Liver (tissue), 9 donors: Measurements from ENCODE around the gene ZNF678. TPM values are rescaled to one million over a fixed set of nuclear protein-coding genes. Genes with fewer than 3 reads are reported as not detected.
"Not testable (repeated sequence)": the region's sequence is repeated elsewhere in the genome, so short reads cannot be mapped to it uniquely, and the experiment has no call there.

Experiments used
- DNase-seq: peaks from one replicate; pipeline ENCODE4 v3.0.0-alpha.2; 2017; ENCODE audit warnings: low spot score
- H3K27ac ChIP-seq, 2 donors: one replicate each; pipeline ENCODE4 v1.7.0; 2013; ENCODE audit warnings: inconsistent platforms in 2 of 2, low read length in 2 of 2, control low read depth in 1 of 2, low read depth in 1 of 2, mild to moderate bottlenecking in 1 of 2
- H3K27me3 ChIP-seq, 4 donors: one replicate each; pipeline versions ENCODE4 v1.6.1 to v1.7.0; 2013; ENCODE audit warnings: low read length in 3 of 4, inconsistent platforms in 1 of 4, mild to moderate bottlenecking in 1 of 4, moderate library complexity in 1 of 4; ENCODE audit not compliant: control insufficient read depth in 4 of 4, insufficient read depth in 4 of 4
- H3K36me3 ChIP-seq, 4 donors: one replicate each; pipeline versions ENCODE4 v1.6.1 to v1.7.0; 2013; ENCODE audit warnings: low read length in 3 of 4, mild to moderate bottlenecking in 3 of 4, low read depth in 1 of 4, moderate library complexity in 1 of 4; ENCODE audit not compliant: control insufficient read depth in 4 of 4, insufficient read depth in 3 of 4
- H3K4me1 ChIP-seq, 4 donors: one replicate each; pipeline versions ENCODE4 v1.6.1 to v1.7.0; 2013; ENCODE audit warnings: low read length in 3 of 4, mild to moderate bottlenecking in 3 of 4, moderate library complexity in 1 of 4; ENCODE audit not compliant: control insufficient read depth in 4 of 4, insufficient read depth in 4 of 4
- H3K4me3 ChIP-seq, 3 donors: one replicate each; pipeline versions ENCODE4 v1.6.1 to v1.7.0; 2013; ENCODE audit warnings: low read length in 3 of 3, control low read depth in 1 of 3, low read depth in 1 of 3, mild to moderate bottlenecking in 1 of 3
- H3K9ac ChIP-seq, 2 donors: one replicate each; pipeline ENCODE4 v1.7.0; 2013; ENCODE audit warnings: low read length in 2 of 2, mild to moderate bottlenecking in 2 of 2, moderate library complexity in 2 of 2, control low read depth in 1 of 2, low read depth in 1 of 2
- H3K9me3 ChIP-seq, 4 donors: one replicate each; pipeline versions ENCODE4 v1.6.1 to v1.7.0; 2013; ENCODE audit warnings: low read length in 3 of 4; ENCODE audit not compliant: control insufficient read depth in 4 of 4
- ATF3 ChIP-seq: IDR thresholded peaks from 2 replicates; pipeline ENCODE4 v1.6.1; 2016; ENCODE audit warnings: antibody characterized with exemption
- EGR1 ChIP-seq, 2 donors: IDR thresholded peaks; 2 replicates each; pipeline ENCODE4 v1.6.1; 2016 to 2018; ENCODE audit warnings: antibody characterized with exemption in 2 of 2, low read depth in 2 of 2
- FOXA1 ChIP-seq: IDR thresholded peaks from 2 replicates; pipeline ENCODE4 v1.6.1; 2016; ENCODE audit warnings: antibody characterized with exemption
- FOXA2 ChIP-seq: IDR thresholded peaks from 2 replicates; pipeline ENCODE4 v1.6.1; 2016; ENCODE audit warnings: antibody characterized with exemption
- GABPA ChIP-seq, 2 donors: IDR thresholded peaks in 1 of 2; conservative IDR thresholded peaks in 1 of 2; 2 replicates each; pipeline ENCODE4 v1.6.1; 2016; ENCODE audit warnings: antibody characterized with exemption in 2 of 2, mild to moderate bottlenecking in 1 of 2, moderate library complexity in 1 of 2
- HNF4A ChIP-seq, 2 donors: conservative IDR thresholded peaks; 2 replicates each; pipeline ENCODE4 v1.6.1; 2016; ENCODE audit warnings: antibody characterized with exemption in 2 of 2, mild to moderate bottlenecking in 2 of 2
- HNF4G ChIP-seq: IDR thresholded peaks from 2 replicates; pipeline ENCODE4 v1.6.1; 2016; ENCODE audit warnings: antibody characterized with exemption
- MAX ChIP-seq: IDR thresholded peaks from 2 replicates; pipeline ENCODE4 v1.6.1; 2016; ENCODE audit warnings: antibody characterized with exemption
- NR2F2 ChIP-seq: IDR thresholded peaks from 2 replicates; pipeline ENCODE4 v1.6.1; 2016; ENCODE audit warnings: antibody characterized with exemption
- RAD21 ChIP-seq, 2 donors: IDR thresholded peaks; 2 replicates each; pipeline ENCODE4 v1.6.1; 2016; ENCODE audit warnings: antibody characterized with exemption in 2 of 2, mild to moderate bottlenecking in 2 of 2
- REST ChIP-seq: IDR thresholded peaks from 2 replicates; pipeline ENCODE4 v1.6.1; 2016; ENCODE audit warnings: antibody characterized with exemption, mild to moderate bottlenecking
- RXRA ChIP-seq, 2 donors: IDR thresholded peaks; 2 replicates each; pipeline ENCODE4 v1.6.1; 2017 to 2018; ENCODE audit warnings: antibody characterized with exemption in 2 of 2, mild to moderate bottlenecking in 1 of 2
- SP1 ChIP-seq: IDR thresholded peaks from 2 replicates; pipeline ENCODE4 v1.6.1; 2018; ENCODE audit warnings: antibody characterized with exemption, mild to moderate bottlenecking
- TAF1 ChIP-seq: conservative IDR thresholded peaks from 2 replicates; pipeline ENCODE4 v1.6.1; 2016; ENCODE audit warnings: antibody characterized with exemption, mild to moderate bottlenecking
- YY1 ChIP-seq: IDR thresholded peaks from 2 replicates; pipeline ENCODE4 v1.6.1; 2016; ENCODE audit warnings: antibody characterized with exemption, mild to moderate bottlenecking
- ZBTB33 ChIP-seq: IDR thresholded peaks from 2 replicates; pipeline ENCODE4 v1.6.1; 2016; ENCODE audit warnings: antibody characterized with exemption
- WGBS: extraction: QIAGEN DNeasy Blood & Tissue Kit; methylation state at CpG from one replicate; pipeline ENCODE4 v1.1.7; 2013; 5-methylcytosine and 5-hydroxymethylcytosine counted together
- polyA plus RNA-seq, 2 donors: library from polyadenylated mRNA; stranded (reverse) in 1 of 2; unstranded in 1 of 2; fragments of 200-250 nt in 1 of 2; fragments of >200 nt in 1 of 2; fragmentation: Nextera tagmentation in 1 of 2; extraction: Ambion mirVana in 1 of 2; gene quantifications; one replicate each; pipeline versions ENCODE4 v1.2.1 to v1.2.3, GENCODE V29; 2013 to 2015
- total RNA-seq, 2 donors: library from RNA; depleted of rRNA; stranded (reverse); fragments of >200 nt; gene quantifications; one replicate each; pipeline ENCODE4 v1.2.3, GENCODE V29; 2014
- donor health status: healthy.
- donor health status: healthy.
- donor health status: healthy.
- donor health status: healthy.
- donor health status: healthy.

The ZNF678 gene
- total and polyA plus RNA-seq, 4 donors, result 0.76 to 16.6 (median 4.2) TPM

GRCh38 chr1:227709451-227709850, 146.1 kb downstream of the ZNF678 start:
- DNase-seq, result no peak
- TF ChIP-seq HNF4A (conservative IDR thresholded peaks at IDR 0.05) (no peak), EGR1 (IDR thresholded peaks at IDR 0.05; ENCODE audit: low read depth in 2 of 2) (no peak), YY1 (no peak), HNF4G (no peak), GABPA (IDR thresholded peaks at IDR 0.05 in 1 of 2, conservative IDR thresholded peaks at IDR 0.05 in 1 of 2) (no peak), FOXA1 (no peak), RAD21 (IDR thresholded peaks at IDR 0.05) (no peak), REST (no peak), NR2F2 (no peak), ATF3 (no peak), ZBTB33 (no peak), SP1 (no peak)
- Histone ChIP-seq H3K36me3 (no peaks in the 10 kb centered on the region), H3K4me3 (no peak overlapping the region), H3K4me1 (no peaks in the 10 kb centered on the region), H3K9ac (no peak overlapping the region), H3K27ac (no peak overlapping the region), H3K9me3 (peaks cover 0 to 13% (median 7%) of the 10 kb centered on the region in 4 donors), H3K27me3 (no peaks in the 10 kb centered on the region)
- WGBS, result 69% methylated on average over 1 of the region's 1 CpG

GRCh38 chr1:227710474-227710873, 147.1 kb downstream of the ZNF678 start:
- H3K9ac ChIP-seq, DNase-seq, H3K4me1 ChIP-seq, H3K27me3 ChIP-seq, H3K27ac ChIP-seq, H3K36me3 ChIP-seq, H3K4me3 ChIP-seq: not testable (repeated sequence)
- 98% methylated on average over 23 of the region's 24 CpGs for WGBS
- peaks cover 0 to 15% (median 7%) of the 10 kb centered on the region in 4 donors for H3K9me3 ChIP-seq

GRCh38 chr1:227712648-227713047, 149.3 kb downstream of the ZNF678 start:
- Histone ChIP-seq H3K9me3 (peaks cover 0 to 11% (median 7%) of the 10 kb centered on the region in 4 donors), H3K27me3 (no peaks in the 10 kb centered on the region), H3K4me3 (no peak overlapping the region), H3K36me3 (no peaks in the 10 kb centered on the region), H3K27ac (no peak overlapping the region), H3K4me1 (no peaks in the 10 kb centered on the region), H3K9ac (no peak overlapping the region)
- DNase-seq, result no peak
- TF ChIP-seq MAX, result no peak
- no peak for TF ChIP-seq HNF4A (conservative IDR thresholded peaks at IDR 0.05)
- no peak for TF ChIP-seq FOXA2
- no peak for TF ChIP-seq FOXA1
- no peak for TF ChIP-seq ATF3
- TF ChIP-seq RXRA (IDR thresholded peaks at IDR 0.05), result no peak
- no peak for TF ChIP-seq ZBTB33
- no peak for TF ChIP-seq HNF4G
- no peak for TF ChIP-seq YY1
- no peak for TF ChIP-seq TAF1
- TF ChIP-seq EGR1 (IDR thresholded peaks at IDR 0.05; ENCODE audit: low read depth in 2 of 2), result no peak
- TF ChIP-seq NR2F2, result no peak
- no peak for TF ChIP-seq REST
